ENCODE data around the gene RAPGEF2. TPM values are rescaled to one million over a fixed set of nuclear protein-coding genes. Genes with fewer than 3 reads are reported as not detected.

Gene RAPGEF2
- total and polyA plus RNA-seq, 9 of the 15 experiments (the other 6 are each of a cell fraction or from before 2014, with no cell fraction given): 3.1 to 32.6 (median 23.1) TPM

- TF ChIP-seq NCOA6 (IDR thresholded peaks at IDR 0.05): no peak
- TF ChIP-seq MEF2A (IDR thresholded peaks at IDR 0.05; ENCODE audit: control insufficient read depth, low read depth, low read length): no peak
- TF ChIP-seq ZBTB7A (IDR thresholded peaks at IDR 0.05; ENCODE audit: borderline replicate concordance, control insufficient read depth, low read depth, low read length): no peak
- TF ChIP-seq NCOR1 (IDR thresholded peaks at IDR 0.05): no peak
- no peak for TF ChIP-seq AFF4 (CRISPR knock-in tag; IDR thresholded peaks at IDR 0.05)
- no peak for TF ChIP-seq THRA (IDR thresholded peaks at IDR 0.05)
- no peak for TF ChIP-seq CUX1 (CRISPR knock-in tag; IDR thresholded peaks at IDR 0.05)
- no peak for TF ChIP-seq ZSCAN29 (IDR thresholded peaks at IDR 0.05)
- no peak for TF ChIP-seq PYGO2 (tag; IDR thresholded peaks at IDR 0.05)
- no peak for TF ChIP-seq NR0B1 (IDR thresholded peaks at IDR 0.05; ENCODE audit: partially characterized antibody)
- TF ChIP-seq ZNF77 (CRISPR knock-in tag; IDR thresholded peaks at IDR 0.05): no peak
Observed at GRCh38 chr4:159175085-159175988, 72.5 kb downstream of the RAPGEF2 start (continued).
